HepG2 (cell line): Measurements from ENCODE around the gene LIME1. TPM values are rescaled to one million over a fixed set of nuclear protein-coding genes. Genes with fewer than 3 reads are reported as not detected.

Experiments used
- AGO1 ChIP-seq: fragments of 200-400 bp; formaldehyde crosslinking; IDR thresholded peaks from 2 replicates; pipeline ENCODE4 v1.6.1; 2017; ENCODE audit warnings: mild to moderate bottlenecking, low read depth, low read length, moderate library complexity; ENCODE audit not compliant: poor library complexity, severe bottlenecking
- ARID2 ChIP-seq: sonication (generic); formaldehyde crosslinking; IDR thresholded peaks from 2 replicates; pipeline ENCODE4 v1.8.1; 2022; ENCODE audit warnings: mild to moderate bottlenecking, missing genetic modification reagents, borderline replicate concordance
- BRCA1 ChIP-seq: sonication (generic); formaldehyde crosslinking; IDR thresholded peaks from 2 replicates; pipeline ENCODE4 v1.4.0; 2020; ENCODE audit warnings: missing genetic modification reagents
- E2F2 ChIP-seq: sonication (generic); formaldehyde crosslinking; IDR thresholded peaks from 2 replicates; pipeline ENCODE4 v1.4.0; 2020; ENCODE audit warnings: missing genetic modification reagents, borderline replicate concordance
- HES4 ChIP-seq: sonication (generic); formaldehyde crosslinking; IDR thresholded peaks from 2 replicates; pipeline ENCODE4 v1.9.0; 2021; ENCODE audit warnings: mild to moderate bottlenecking, missing genetic modification reagents, borderline replicate concordance
- IKZF4 ChIP-seq: sonication (generic); formaldehyde crosslinking; IDR thresholded peaks from 2 replicates; pipeline ENCODE4 v1.5.1; 2020; ENCODE audit warnings: borderline replicate concordance, mild to moderate bottlenecking, low read depth, missing genetic modification reagents; ENCODE audit errors: not compliant biosample characterization
- NFATC3 ChIP-seq: sonication (generic); formaldehyde crosslinking; IDR thresholded peaks from 2 replicates; pipeline ENCODE4 v1.5.1; 2020; ENCODE audit warnings: mild to moderate bottlenecking, missing genetic modification reagents
- RNF2 ChIP-seq: fragments of 450-650 bp; conservative IDR thresholded peaks from 2 replicates; pipeline ENCODE4 v1.6.1; 2016; ENCODE audit warnings: low read depth
- SYNCRIP ChIP-seq: fragments of 200-400 bp; formaldehyde crosslinking; IDR thresholded peaks from 2 replicates; pipeline ENCODE4 v1.6.1; 2018; ENCODE audit warnings: mild to moderate bottlenecking, low read depth, low read length; ENCODE audit not compliant: insufficient read depth
- TGIF2 ChIP-seq: IDR thresholded peaks from 2 replicates; pipeline ENCODE4 v1.6.1; 2016; ENCODE audit warnings: control low read depth, missing compliant biosample characterization
- ZBTB38 ChIP-seq: sonication (generic); formaldehyde crosslinking; IDR thresholded peaks from 2 replicates; pipeline ENCODE4 v1.5.1; 2020; ENCODE audit warnings: mild to moderate bottlenecking, missing genetic modification reagents
- ZKSCAN8 ChIP-seq: IDR thresholded peaks from 2 replicates; pipeline ENCODE4 v1.6.1; 2016; ENCODE audit warnings: borderline replicate concordance, missing genetic modification reagents, missing compliant biosample characterization
- ZNF484 ChIP-seq: sonication (generic); formaldehyde crosslinking; IDR thresholded peaks from 2 replicates; pipeline ENCODE4 v1.5.1; 2020; ENCODE audit warnings: mild to moderate bottlenecking, low read depth, missing genetic modification reagents, borderline replicate concordance
- ZNF589 ChIP-seq: sonication (generic); formaldehyde crosslinking; conservative IDR thresholded peaks from 2 replicates; pipeline ENCODE4 v1.8.0; 2022; ENCODE audit warnings: mild to moderate bottlenecking, moderate library complexity, missing genetic modification reagents
- ZNF646 ChIP-seq: sonication (generic); formaldehyde crosslinking; IDR thresholded peaks from 2 replicates; pipeline ENCODE4 v1.9.0; 2021; ENCODE audit warnings: mild to moderate bottlenecking, missing genetic modification reagents
- polyA plus RNA-seq, 8 experiments: library from polyadenylated mRNA; depleted of rRNA in 3 of 8; stranded (reverse) in 7 of 8; unstranded in 1 of 8; fragments of >200 nt; fragmentation: Illumina TruSeq in 4 of 8; extraction: Trizol in 4 of 8; gene quantifications; 2 replicates each; pipeline versions ENCODE4 v1.2.1 to v1.2.3, GENCODE V29; 2011 to 2016; ENCODE audit warnings: low read depth in 4 of 8, missing spikeins in 1 of 8, mixed read lengths in 1 of 8; ENCODE audit not compliant: insufficient read depth in 1 of 8
- total RNA-seq, 5 experiments: library from RNA; depleted of rRNA; stranded (reverse); fragments of >200 nt; fragmentation: Illumina TruSeq; extraction: Trizol; gene quantifications; 2 replicates each; pipeline ENCODE4 v1.2.3, GENCODE V29; 2016; ENCODE audit warnings: low read depth in 1 of 5
- TF ChIP-seq, protein P1 (sequence below): sonication (generic); formaldehyde crosslinking; IDR thresholded peaks from 2 replicates; pipeline ENCODE4 v1.5.0; 2020; ENCODE audit warnings: mild to moderate bottlenecking, missing genetic modification reagents, borderline replicate concordance

The LIME1 gene
- total and polyA plus RNA-seq, 2 of the 13 experiments (the other 11 are each of a cell fraction or from before 2014, with no cell fraction given): 13.0 to 61.5 TPM

- TF ChIP-seq ZNF589 (CRISPR knock-in tag) (0 out of 2 replicates have a peak, but pooled peaks have one; percentile 53), IKZF4 (no peak), BRCA1 (no peak), ZNF646 (CRISPR knock-in tag) (no peak), SYNCRIP (no peak), AGO1 (no peak), NFATC3 (CRISPR knock-in tag) (no peak), TGIF2 (no peak), ARID2 (CRISPR knock-in tag) (no peak), ZNF484 (CRISPR knock-in tag) (no peak), HES4 (no peak), E2F2 (no peak), ZKSCAN8 (no peak), ZBTB38 (peak; percentile 5; the same call in 1 of the 2 replicates), RNF2 (no peak)
- TF ChIP-seq, protein P1, sequence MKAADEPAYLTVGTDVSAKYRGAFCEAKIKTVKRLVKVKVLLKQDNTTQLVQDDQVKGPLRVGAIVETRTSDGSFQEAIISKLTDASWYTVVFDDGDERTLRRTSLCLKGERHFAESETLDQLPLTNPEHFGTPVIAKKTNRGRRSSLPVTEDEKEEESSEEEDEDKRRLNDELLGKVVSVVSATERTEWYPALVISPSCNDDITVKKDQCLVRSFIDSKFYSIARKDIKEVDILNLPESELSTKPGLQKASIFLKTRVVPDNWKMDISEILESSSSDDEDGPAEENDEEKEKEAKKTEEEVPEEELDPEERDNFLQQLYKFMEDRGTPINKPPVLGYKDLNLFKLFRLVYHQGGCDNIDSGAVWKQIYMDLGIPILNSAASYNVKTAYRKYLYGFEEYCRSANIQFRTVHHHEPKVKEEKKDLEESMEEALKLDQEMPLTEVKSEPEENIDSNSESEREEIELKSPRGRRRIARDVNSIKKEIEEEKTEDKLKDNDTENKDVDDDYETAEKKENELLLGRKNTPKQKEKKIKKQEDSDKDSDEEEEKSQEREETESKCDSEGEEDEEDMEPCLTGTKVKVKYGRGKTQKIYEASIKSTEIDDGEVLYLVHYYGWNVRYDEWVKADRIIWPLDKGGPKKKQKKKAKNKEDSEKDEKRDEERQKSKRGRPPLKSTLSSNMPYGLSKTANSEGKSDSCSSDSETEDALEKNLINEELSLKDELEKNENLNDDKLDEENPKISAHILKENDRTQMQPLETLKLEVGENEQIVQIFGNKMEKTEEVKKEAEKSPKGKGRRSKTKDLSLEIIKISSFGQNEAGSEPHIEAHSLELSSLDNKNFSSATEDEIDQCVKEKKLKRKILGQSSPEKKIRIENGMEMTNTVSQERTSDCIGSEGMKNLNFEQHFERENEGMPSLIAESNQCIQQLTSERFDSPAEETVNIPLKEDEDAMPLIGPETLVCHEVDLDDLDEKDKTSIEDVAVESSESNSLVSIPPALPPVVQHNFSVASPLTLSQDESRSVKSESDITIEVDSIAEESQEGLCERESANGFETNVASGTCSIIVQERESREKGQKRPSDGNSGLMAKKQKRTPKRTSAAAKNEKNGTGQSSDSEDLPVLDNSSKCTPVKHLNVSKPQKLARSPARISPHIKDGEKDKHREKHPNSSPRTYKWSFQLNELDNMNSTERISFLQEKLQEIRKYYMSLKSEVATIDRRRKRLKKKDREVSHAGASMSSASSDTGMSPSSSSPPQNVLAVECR (CRISPR knock-in tag): no peak
These were observed 40.2 kb upstream of the LIME1 start (continued) for GRCh38 chr20:63696306-63696627.
